Measurements from ENCODE around the gene HACL1. TPM values are rescaled to one million over a fixed set of nuclear protein-coding genes. Genes with fewer than 3 reads are reported as not detected.
"Not testable (repeated sequence)": the region's sequence is repeated elsewhere in the genome, so short reads cannot be mapped to it uniquely, and the experiment has no call there.

HACL1 gene
- total RNA-seq, 2 donors from 2014 or later: 20.0 to 26.6 TPM

- no peaks in the 10 kb centered on the region for H3K36me3 Mint-ChIP-seq (ENCODE audit: low read depth)
Measured at GRCh38 chr3:15612001-15612400, 10.6 kb upstream of the HACL1 start.

DNA sequence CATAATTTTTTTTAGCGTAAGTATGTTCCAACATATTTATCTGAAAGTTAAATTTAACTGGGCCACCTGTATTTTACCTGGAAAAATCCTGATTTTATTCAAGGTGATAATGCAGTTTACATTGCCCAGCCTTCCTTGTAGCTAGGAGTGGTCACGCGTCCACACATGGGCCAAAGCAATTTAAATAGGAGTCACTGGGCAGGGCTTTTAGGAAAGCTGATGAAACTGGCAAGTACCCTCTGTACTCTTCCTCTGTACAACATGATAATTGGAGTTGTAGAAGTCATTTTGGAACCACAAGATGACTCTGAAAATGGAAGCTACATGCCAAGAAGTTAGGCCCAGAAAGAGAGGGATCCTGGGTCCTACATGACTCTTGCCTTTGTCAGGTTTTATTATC lies 9.6 kb upstream of the HACL1 start:
- H3K9me3 Mint-ChIP-seq: no peaks in the 10 kb centered on the region
- ATAC-seq (replicated peaks): no peak
- H3K4me3 Mint-ChIP-seq: no peak overlapping the region
- H3K27me3 Mint-ChIP-seq: no peaks in the 10 kb centered on the region
- no peaks in the 10 kb centered on the region for H3K36me3 Mint-ChIP-seq (ENCODE audit: low read depth)
- H3K4me1 Mint-ChIP-seq: peaks cover 12% of the 10 kb centered on the region
- H3K27ac Mint-ChIP-seq: no peak overlapping the region

More at GRCh38 chr3:15612001-15612400, 10.6 kb upstream of the HACL1 start:
- ATAC-seq (replicated peaks): no peak
- Mint-ChIP-seq H3K27ac (no peak overlapping the region), H3K27me3 (no peaks in the 10 kb centered on the region), H3K9me3 (no peaks in the 10 kb centered on the region), H3K4me1 (peaks cover 10% of the 10 kb centered on the region), H3K4me3 (no peak overlapping the region)

DNA sequence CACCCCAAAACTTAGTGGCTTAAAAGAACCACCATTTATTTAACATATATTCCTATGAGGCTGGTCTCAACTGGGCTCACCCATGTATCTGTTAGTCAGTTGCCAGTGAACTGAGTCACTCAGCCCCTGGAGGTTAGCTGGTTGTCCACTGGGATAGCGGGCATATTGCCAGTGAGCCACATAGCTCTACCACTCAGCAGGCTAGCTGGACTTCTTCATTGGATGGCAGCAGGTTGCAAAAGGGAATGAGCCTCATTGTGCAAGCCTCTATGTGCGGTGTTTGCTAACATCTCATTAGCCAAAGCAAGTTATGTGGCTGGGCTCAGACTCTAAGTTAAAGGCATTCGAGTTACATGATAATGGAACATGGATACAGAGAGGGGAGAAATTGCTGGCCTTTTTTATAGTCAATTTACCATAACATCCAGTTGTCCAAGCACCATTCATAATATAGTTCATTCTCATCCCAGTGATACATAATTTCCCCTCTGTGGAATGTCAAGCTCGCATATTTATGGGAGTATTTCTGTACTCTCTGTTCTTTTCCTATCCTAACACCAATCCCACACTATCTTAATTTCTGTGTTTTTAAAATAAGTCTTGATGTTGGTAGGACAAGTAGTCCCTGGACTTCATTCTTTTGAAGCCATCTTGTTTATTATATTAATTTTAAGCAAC lies 8.9 kb upstream of the HACL1 start:
- Mint-ChIP-seq H3K4me1 (peaks cover 14% of the 10 kb centered on the region), H3K27ac (no peak overlapping the region), H3K4me3 (no peak overlapping the region), H3K9me3 (no peaks in the 10 kb centered on the region), H3K36me3 (ENCODE audit: low read depth) (no peaks in the 10 kb centered on the region), H3K27me3 (no peaks in the 10 kb centered on the region)
- no peak for ATAC-seq (replicated peaks)

DNA sequence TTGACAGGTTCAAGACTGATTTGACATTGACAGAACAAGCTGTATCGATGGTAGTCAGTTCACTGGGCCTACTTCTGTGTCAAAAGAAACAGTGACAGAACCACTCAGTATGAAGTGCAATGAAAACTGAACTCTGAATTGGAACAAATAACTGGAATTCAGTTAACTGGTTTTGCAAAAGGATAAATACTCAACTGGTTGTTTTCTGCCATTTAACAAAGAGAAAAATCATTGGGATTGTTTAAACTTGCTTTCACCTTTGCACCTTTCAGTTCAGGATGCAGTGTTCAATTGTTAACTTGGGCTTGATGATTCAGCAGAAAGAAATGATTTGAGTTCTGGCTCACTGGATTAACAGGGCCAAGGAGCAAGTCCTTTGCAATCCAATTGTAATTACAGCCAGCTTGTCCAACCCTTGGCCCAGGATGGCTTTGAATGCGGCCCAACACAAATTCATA lies 5.1 kb upstream of the HACL1 start:
- no peaks in the 10 kb centered on the region for H3K9me3 Mint-ChIP-seq
- H3K4me3 Mint-ChIP-seq: no peak overlapping the region
- H3K27ac Mint-ChIP-seq: peak overlapping the region; percentile 65
- no peaks in the 10 kb centered on the region for H3K27me3 Mint-ChIP-seq
- peaks cover 12% of the 10 kb centered on the region for H3K36me3 Mint-ChIP-seq (ENCODE audit: low read depth)
- peaks cover 17% of the 10 kb centered on the region for H3K4me1 Mint-ChIP-seq
- no peak for ATAC-seq (replicated peaks)

DNA sequence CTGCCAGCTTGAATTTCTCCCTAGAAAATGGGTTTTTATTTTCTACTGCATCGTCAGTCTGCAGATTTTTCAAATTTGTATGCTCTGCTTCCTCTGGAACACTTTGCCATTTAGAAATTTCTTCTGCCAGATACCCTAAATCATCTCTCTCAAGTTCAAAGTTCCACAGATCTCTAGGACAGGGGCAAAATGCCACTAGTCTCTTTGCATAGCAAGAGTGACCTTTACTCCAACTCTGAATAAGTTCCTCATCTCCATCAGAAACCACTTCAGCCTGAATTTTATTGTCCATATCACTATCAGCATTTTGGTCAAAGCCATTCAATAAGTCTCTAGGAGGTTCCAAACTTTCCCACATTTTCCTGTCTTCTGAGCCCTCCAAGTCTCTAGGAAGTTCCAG lies 3.2 kb upstream of the HACL1 start:
- Mint-ChIP-seq H3K36me3 (ENCODE audit: low read depth) (peaks cover 21% of the 10 kb centered on the region), H3K27ac (peak overlapping the region; percentile 1), H3K4me1 (peaks cover 32% of the 10 kb centered on the region)
- ATAC-seq (replicated peaks); H3K4me3 Mint-ChIP-seq; H3K9me3 Mint-ChIP-seq; H3K27me3 Mint-ChIP-seq: not testable (repeated sequence)

- Mint-ChIP-seq H3K27ac (peak overlapping the region; percentile 99), H3K4me1 (peaks cover 31% of the 10 kb centered on the region), H3K36me3 (ENCODE audit: low read depth) (peaks cover 38% of the 10 kb centered on the region), H3K4me3 (peak overlapping the region; percentile 100)
- ATAC-seq (replicated peaks); H3K27me3 Mint-ChIP-seq; H3K9me3 Mint-ChIP-seq: not testable (repeated sequence)
Measured at GRCh38 chr3:15602816-15603215, 1.4 kb upstream of the HACL1 start.

DNA sequence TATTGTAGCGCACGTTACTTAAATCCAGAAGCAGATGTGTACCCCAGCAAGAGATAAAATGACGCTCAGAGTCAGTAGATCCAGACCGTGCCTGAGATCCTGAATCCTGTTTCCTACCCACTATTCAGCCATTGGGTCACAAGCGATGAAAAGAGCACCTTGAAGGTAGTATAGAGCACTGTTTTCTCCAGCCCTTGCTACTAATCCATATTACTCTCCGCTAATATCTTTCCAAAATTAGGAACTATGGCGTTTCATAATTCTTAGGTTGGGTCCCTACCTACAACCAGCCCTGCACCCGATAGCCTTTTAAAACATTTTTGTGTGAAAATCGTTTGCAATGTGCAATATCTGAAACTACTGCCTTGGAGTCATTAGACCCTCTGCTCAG lies 772 bp upstream of the HACL1 start:
- peaks cover 36% of the 10 kb centered on the region for H3K4me1 Mint-ChIP-seq
- H3K9me3 Mint-ChIP-seq: no peaks in the 10 kb centered on the region
- no peaks in the 10 kb centered on the region for H3K27me3 Mint-ChIP-seq
- H3K36me3 Mint-ChIP-seq (ENCODE audit: low read depth): peaks cover 45% of the 10 kb centered on the region
- peak; percentile 6 for ATAC-seq (replicated peaks)
- peak overlapping the region; percentile 100 for H3K4me3 Mint-ChIP-seq
- peak overlapping the region; percentile 99 for H3K27ac Mint-ChIP-seq

DNA sequence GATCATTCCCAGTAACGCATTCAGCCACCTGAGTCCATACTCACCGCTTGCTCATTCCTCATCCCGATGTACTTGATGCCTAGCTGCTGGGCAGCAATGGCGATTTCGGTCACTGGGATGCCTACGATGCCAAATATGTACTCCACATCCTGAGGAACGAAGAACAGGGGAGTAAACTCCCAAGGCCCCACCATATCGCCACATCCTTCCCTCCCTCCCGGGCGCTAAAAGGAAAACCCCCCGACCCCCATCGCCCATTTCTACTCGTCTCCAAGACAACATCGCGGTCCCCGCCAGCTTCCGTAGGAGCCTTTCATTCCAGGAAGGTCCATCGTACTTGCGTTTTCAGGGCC lies 347 bp downstream of the HACL1 start:
- peaks cover 34% of the 10 kb centered on the region for H3K4me1 Mint-ChIP-seq
- peaks cover 56% of the 10 kb centered on the region for H3K36me3 Mint-ChIP-seq (ENCODE audit: low read depth)
- ATAC-seq (replicated peaks): peak; percentile 1
- H3K9me3 Mint-ChIP-seq: no peaks in the 10 kb centered on the region
- H3K4me3 Mint-ChIP-seq: peak overlapping the region; percentile 100
- H3K27ac Mint-ChIP-seq: peak overlapping the region; percentile 99
- no peaks in the 10 kb centered on the region for H3K27me3 Mint-ChIP-seq

DNA sequence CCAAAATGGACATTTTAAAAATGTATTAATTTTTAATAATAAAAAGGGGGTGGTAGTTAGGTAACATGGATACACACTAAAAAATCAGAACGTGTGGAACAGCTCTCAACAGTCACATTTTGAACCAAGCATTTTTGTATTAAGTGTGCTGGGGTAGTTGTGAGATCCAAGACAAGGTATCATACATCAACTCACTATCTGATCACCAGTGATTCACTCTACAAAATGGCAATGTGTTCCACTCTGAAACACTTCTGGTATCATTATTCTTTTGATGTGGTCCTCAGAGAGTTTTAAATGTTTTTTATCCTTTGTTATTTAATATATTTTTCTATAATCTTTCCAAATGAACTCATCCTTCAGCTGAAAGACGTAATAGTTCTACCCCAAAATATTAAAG lies 5.4 kb downstream of the HACL1 start:
- no peak for ATAC-seq (replicated peaks)
- Mint-ChIP-seq H3K27ac (no peak overlapping the region), H3K4me1 (peaks cover 20% of the 10 kb centered on the region), H3K36me3 (ENCODE audit: low read depth) (peaks cover 53% of the 10 kb centered on the region), H3K4me3 (no peak overlapping the region), H3K27me3 (no peaks in the 10 kb centered on the region), H3K9me3 (no peaks in the 10 kb centered on the region)

- no peak overlapping the region for H3K27ac Mint-ChIP-seq
- no peak overlapping the region for H3K4me3 Mint-ChIP-seq
- peaks cover 63% of the 10 kb centered on the region for H3K36me3 Mint-ChIP-seq (ENCODE audit: low read depth)
- H3K27me3 Mint-ChIP-seq: no peaks in the 10 kb centered on the region
- peaks cover 5% of the 10 kb centered on the region for H3K4me1 Mint-ChIP-seq
- ATAC-seq (replicated peaks): no peak
- no peaks in the 10 kb centered on the region for H3K9me3 Mint-ChIP-seq
Measured at GRCh38 chr3:15592968-15593367, 8.4 kb downstream of the HACL1 start.

- Mint-ChIP-seq H3K27ac (no peak overlapping the region), H3K9me3 (no peaks in the 10 kb centered on the region), H3K4me3 (no peak overlapping the region), H3K27me3 (no peaks in the 10 kb centered on the region), H3K36me3 (ENCODE audit: low read depth) (peaks cover 60% of the 10 kb centered on the region), H3K4me1 (no peaks in the 10 kb centered on the region)
- ATAC-seq (replicated peaks): no peak
Measured at GRCh38 chr3:15591928-15592327, 9.4 kb downstream of the HACL1 start.

DNA sequence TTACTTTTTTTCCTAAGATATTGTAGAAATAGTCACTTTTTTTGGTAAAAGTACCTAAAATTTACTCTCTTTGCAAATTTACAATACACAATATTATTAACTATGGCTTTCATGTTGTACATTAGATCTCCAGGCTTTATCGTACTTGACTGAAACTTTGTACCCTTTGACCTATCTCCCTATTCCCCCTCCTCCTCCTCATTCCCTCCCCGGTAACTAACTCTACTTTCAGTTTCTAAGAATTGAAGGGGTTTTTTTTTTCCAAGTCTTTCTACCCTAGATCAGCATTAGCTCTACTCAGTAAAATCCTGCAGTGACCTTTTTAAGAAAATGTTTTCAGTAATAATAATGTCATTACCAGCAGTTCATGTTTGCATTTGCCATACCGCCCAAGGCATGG lies 10.1 kb downstream of the HACL1 start:
- no peak for ATAC-seq (replicated peaks)
- H3K36me3 Mint-ChIP-seq (ENCODE audit: low read depth): peaks cover 60% of the 10 kb centered on the region
- no peaks in the 10 kb centered on the region for H3K4me1 Mint-ChIP-seq
- no peaks in the 10 kb centered on the region for H3K27me3 Mint-ChIP-seq
- no peak overlapping the region for H3K4me3 Mint-ChIP-seq
- no peak overlapping the region for H3K27ac Mint-ChIP-seq
- H3K9me3 Mint-ChIP-seq: no peaks in the 10 kb centered on the region

GRCh38 chr3:15585111-15585845 lies 16.1 kb downstream of the HACL1 start:
- no peak overlapping the region for H3K27ac Mint-ChIP-seq
- no peaks in the 10 kb centered on the region for H3K9me3 Mint-ChIP-seq
- no peak for ATAC-seq (replicated peaks)
- H3K4me1 Mint-ChIP-seq: no peaks in the 10 kb centered on the region
- H3K27me3 Mint-ChIP-seq: no peaks in the 10 kb centered on the region
- H3K36me3 Mint-ChIP-seq (ENCODE audit: low read depth): peaks cover 89% of the 10 kb centered on the region
- no peak overlapping the region for H3K4me3 Mint-ChIP-seq

- no peak for ATAC-seq (replicated peaks)
- Mint-ChIP-seq H3K36me3 (ENCODE audit: low read depth) (peaks cover 92% of the 10 kb centered on the region), H3K4me3 (no peak overlapping the region), H3K27me3 (no peaks in the 10 kb centered on the region), H3K27ac (no peak overlapping the region), H3K4me1 (no peaks in the 10 kb centered on the region), H3K9me3 (no peaks in the 10 kb centered on the region)
Measured at GRCh38 chr3:15581471-15582394, 19.6 kb downstream of the HACL1 start.

Measured in activated T-helper 17 cell treated with anti-CD3 and anti-CD28 coated beads, Interleukin-2, amount 50 U/mL, for 72 hours (primary cell).